NK-92 (cell line): ENCODE data around the gene SAMD5.

Source experiments
- DNase-seq: peaks from one replicate; lab custom pipeline; 2025; ENCODE audit not compliant: unreplicated experiment; lab: John Stamatoyannopoulos, UW

The SAMD5 gene

DNA sequence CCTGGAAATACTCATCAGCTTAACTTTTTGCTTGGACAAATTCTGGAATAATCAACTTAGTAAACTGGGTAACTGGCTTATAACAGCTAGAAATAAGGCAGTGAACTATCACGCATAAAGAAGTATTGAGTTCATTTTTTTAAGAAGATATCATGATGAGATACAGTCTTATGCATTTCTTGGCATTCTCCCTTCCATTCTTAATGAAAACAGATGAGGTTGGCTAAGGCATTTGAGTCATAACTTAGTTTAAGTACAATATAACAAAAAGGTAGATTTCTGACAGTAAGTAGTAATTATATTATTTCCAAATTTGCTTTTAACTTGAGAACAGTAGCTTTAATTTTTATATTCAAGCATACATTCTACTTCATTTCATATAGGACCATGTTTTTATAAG, 56.1 kb downstream of the SAMD5 start:
- no peak for DNase-seq

DNA sequence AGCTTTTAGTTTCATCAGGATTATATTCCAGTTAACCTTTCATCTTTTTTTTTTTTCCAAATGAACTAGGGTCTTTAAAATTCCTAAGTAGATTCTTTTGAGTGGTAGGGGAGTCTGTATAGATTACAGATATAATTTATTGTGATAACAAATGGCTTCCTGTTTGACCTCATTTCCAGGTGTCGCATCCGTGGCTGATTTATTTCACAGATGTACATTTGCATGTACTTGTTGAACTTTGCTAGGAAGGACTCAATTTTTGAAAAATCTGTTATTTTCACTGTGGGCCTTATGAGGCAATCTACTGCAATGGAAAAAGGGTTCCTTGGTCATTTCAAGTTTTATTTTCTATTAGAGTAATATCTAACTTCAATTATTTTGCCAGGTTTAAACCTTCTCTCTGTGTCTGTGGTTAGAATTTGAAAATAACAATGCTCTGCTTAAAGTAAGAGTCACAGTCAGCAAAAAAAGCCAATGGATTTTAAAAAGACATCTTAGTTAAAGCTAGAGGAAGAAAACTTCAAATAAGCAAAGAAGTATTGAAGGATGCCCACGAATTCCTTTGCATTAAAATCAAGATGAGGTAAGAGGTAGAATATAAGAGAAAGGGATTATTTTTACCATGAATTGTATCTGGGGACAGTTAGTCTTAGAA, 57.9 kb downstream of the SAMD5 start:
- no peak for DNase-seq

DNA sequence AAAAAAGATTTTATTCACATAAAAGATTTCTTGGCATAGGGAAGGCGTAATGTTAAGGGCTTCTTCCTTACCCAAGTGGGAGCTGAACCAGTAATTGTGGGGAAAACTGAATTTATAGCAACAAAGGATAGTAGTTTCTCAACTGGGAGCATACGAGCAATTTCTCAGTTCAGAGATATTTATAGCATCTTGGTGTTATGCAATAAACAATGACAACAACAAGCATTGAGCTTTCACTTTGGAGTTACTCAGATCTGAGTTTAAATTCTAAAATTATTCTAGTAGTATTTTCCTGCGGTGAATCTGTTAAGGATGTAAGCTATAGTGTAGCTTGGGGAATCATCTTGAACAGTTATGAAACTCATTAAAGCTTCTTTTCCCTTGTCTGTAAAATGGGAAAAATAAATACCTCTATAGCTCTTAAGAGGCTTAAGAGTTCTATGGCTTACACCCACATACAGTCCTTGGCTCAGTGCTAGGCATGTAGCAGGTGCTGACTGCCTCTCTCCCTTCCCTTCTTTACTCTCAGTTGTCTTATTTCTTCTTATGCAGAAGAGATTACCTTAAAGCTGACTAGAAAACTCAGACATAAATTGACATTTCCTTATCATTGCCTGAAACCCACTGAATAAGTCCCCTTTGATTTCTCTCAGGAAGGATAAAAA, 58.8 kb downstream of the SAMD5 start:
- DNase-seq: no peak

DNA sequence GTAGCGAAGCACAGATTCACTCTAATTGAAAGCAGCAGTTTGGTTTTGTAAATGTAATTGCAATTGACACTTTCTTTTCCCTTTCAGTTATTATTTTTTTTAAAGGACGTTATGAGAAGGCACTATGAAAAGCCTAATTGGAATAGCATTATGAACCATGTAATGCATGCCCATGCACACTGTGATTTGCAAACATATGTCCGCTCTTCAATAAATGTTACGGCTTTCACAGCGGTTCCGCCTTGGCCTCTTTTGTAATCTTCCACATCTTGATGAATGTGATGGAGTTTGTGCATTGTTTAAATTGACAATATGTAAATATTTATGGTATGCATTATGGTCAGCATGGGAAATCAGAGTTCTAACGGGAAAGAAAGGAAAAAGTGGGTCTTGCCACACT, 61.3 kb downstream of the SAMD5 start:
- DNase-seq: no peak

DNA sequence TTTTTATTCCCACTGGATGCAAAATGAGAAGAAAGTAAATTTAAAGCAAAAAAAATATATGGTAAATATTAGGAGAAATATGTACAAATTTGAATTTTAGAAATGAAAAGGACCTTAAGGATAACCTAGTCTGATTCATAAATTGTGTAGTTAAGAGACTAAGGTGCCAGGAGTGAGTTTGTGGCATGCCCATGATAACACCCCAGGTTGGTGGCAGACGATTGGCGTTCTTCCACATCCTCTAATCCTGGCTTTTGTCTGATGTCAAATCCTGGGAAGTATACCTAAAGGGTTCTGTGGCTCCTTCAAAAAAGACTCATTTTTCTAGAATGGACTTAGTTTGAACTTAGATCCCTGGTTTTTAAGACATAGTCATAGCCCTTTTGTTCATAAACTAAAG, 62.2 kb downstream of the SAMD5 start:
- DNase-seq: no peak

DNA sequence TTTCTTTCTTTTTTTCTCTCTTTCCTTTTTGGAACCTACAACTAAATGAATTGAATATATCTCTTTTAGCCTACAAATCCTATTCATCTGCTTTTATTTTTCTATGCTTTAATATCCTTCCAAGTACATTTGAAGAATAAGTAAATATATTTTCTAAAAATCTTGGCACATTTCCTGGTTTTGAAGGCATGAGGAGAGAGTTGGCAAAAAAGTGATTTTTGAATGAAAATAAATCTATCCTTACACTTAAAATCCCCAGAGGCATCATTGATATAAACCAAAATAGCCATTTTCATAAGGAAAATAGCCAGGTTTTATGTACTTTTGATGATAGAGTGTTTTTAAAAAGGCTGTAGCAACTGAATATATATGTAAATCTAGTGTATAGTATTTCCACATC, 69.0 kb downstream of the SAMD5 start:
- DNase-seq: no peak

DNA sequence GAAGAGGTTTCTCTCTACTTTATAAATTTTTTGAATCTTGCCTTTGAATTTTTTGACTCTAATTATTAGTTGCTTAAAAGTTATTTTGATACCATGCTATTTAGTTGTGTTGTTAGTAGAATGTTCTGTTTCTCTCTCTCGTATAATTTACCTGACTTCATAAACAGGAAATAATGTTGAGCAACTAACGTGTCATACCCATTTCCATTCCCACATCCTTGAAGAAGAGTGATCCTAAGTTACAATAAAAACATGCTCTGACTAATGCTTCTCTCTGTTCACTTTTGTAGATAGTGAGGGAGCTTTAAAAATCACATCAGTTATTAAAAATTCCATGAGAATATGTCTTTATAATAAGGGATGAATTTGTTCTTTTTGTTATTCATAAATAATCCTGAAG, 69.7 kb downstream of the SAMD5 start:
- DNase-seq: no peak

DNA sequence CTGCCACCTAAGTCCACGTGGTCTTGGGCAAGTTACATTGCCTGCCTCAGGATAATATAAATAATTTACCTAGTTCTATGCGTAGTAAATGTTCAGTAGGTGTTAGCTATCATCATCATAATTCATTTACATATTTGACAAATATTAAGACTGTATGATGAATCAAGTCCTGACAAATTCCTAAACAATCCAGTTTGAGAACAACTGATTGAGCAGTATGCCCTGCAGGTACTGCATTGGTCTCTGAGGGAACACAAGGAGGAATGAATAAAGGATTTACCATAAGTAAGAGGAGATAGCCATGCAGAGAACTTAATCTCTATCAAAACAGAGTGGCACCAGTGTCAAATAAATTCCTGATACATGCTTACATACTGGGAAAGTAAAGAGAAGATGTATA, 70.4 kb downstream of the SAMD5 start:
- DNase-seq: no peak

DNA sequence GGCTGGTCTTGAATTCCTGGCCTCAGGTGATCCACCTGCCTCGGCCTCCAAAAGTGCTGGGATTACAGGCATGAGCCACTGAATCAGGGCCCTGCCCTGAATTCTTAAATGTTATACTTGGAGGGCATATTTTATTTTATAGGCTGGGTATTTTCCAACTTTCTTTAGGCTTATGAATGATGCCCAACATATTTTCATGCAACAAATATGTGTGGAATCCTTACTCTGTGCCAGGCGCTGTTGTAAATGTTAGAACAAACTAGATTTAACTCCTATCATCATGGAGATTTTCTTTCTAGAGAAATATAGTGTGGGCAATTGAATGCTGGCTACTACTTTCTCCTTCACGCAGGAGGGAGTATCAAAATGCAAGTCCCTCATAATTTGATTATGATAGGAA, 71.2 kb downstream of the SAMD5 start:
- DNase-seq: no peak

DNA sequence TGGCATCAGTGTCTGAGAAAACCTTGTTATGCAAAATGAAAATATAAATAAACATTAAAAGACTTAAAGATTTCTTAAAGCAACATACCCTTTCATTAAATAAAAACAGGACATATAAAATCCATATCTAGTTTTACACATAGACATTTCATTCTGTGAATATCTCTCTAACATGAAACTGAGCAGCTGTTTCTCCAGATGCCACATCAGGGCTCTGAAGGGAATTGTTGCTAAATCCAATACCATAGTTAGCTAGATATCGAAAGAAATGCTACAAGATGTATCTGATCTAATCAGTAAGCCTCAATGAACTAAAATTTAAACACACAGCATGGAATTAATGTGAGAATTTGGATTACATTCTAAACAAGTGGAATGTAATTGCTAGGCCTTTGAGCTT, 74.5 kb downstream of the SAMD5 start:
- no peak for DNase-seq

DNA sequence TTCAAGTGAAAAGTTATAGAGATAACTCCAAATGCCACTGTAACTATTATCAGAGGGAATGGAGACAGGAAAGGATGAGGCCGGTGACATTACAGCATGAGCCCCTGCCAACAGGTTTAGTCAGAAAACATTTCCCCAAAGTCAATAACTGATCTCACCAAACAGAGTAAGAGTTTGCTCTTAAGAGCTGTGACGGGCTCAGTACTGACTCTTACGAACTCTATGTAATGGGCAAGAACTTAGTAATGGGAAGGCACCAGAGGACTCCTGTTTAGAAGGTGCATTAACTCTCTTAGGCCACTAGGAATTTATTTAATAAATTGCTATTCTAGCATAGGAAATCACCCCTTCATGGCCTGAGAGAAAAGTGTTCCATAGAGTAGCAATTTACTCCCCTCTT, 76.8 kb downstream of the SAMD5 start:
- no peak for DNase-seq

DNA sequence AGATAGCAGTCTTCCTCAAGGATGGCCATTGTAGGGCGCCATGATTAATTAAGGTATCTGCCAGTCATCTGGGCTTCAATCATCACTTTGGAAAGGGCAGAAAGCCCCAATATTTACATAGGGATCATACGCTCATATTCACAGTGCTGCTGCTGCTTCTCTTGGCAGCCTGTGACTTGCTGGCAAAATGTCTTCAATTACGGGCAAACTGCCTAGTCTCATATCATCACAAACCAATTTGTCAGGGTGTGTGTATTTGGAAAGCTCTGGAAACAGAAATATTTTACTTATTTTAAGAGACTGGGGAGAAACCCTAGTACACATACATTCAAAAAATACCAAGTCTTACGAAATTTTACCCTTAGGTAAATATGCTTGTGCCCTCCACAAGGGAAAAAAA, 77.6 kb downstream of the SAMD5 start:
- DNase-seq: no peak

DNA sequence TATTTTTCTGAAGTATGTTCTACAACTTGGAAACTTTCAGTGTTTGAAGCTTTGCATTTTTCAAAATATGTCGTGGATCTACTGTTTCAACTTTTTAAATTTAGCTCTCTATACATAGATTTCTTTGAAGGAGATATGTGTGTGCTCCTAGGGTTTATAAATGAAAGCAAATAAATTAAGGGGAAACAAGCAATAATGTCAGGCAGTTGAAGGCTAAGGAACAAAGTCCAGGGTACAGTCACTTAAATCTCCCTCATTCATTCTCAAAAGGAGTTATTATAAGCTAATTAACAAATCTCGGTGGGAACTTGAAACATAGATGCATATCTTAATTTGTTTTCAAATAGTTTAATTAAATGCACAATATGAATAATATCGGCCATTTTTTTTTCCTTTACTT, 79.4 kb downstream of the SAMD5 start:
- DNase-seq: no peak

DNA sequence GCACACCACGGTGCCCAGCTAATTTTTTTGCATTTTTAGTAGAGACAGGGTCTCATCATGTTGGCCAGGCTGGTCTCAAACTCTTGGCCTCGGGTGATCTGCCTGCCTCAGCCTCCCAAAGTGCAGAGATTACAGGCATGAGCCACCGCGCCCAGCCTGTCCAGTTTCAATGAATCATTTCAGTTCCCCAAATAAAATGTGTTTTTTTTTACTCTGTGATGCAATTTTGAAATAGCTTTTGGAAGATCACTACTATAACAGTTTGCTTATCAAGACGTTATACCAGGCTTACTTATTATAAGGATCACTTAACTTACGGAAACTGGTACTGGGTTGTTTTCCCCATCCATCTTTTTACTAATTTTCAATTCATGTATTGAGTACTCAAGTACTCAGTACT, 80.0 kb downstream of the SAMD5 start:
- no peak for DNase-seq

DNA sequence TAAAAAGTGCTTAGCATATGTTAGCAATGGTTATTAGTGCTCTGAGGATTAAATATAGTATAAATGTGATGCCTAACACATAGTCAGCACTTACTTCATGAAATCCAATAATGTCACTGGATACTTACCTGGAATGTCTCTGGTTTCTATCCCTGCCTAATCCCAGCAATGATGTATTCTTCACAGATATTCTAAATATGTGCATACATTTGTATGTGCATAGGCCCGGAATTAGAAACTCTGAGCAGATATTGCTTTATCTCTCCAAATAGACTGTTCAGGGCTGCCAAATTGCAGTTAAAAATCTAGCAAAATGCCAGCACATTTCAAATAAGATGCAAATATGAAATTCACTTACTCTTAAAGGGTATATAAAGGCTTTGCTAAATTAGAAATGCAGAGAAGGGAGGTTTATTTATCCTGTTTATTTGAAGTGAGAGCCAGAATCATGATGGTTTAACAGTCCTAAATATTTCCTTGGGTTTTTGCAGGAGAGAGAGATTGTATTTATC, 81.3 kb downstream of the SAMD5 start:
- DNase-seq: no peak

DNA sequence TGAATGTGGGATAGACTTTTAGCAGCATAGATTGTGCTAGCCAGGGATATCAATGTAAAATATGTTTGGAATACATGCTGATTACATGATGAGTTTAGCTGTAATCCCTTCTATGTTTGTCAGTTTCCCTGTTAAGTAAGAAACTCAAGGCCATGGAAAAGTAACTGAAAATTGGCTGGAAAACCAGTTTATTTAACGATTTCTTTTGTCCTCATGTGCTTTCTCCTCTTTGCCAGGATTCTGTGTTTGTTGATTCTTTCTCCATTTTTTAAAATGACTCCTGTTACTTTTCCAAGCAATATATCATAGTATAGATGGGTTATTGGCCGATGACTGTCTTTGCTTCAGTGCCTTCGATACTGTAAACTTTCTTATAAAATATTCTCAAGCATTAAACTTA, 87.5 kb downstream of the SAMD5 start:
- DNase-seq: no peak

DNA sequence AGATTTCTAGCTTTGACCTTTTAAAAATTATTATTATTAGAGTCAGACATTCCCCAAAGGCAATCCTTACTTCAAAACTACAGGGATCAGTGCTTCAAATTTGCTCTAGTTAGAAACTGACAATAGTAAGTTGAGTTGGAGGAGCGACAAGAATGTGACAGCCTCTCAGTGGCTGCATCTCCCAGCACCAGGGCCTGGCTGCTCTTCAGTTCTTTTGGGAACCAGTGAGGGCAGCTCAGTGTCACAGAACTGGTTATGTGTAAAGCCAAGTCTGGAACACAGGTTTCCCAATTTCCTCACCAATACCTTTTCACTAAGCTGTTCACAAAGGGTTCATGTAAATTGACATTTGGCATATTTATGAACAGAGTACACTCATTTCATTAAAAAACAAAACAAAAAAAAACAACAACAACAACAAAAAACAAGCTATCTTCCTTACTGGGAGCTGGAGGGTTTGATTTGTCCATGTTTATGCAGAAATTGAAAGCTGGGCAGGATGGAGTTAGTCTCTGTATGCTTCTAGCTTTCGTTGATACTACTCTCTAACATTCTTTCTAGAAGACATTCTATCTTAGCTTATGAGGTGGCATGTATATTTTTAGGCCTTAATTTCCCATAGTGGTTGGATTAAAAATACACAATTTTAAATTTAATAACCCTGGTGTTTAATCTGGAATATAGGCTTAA, 95.0 kb downstream of the SAMD5 start:
- DNase-seq: no peak

DNA sequence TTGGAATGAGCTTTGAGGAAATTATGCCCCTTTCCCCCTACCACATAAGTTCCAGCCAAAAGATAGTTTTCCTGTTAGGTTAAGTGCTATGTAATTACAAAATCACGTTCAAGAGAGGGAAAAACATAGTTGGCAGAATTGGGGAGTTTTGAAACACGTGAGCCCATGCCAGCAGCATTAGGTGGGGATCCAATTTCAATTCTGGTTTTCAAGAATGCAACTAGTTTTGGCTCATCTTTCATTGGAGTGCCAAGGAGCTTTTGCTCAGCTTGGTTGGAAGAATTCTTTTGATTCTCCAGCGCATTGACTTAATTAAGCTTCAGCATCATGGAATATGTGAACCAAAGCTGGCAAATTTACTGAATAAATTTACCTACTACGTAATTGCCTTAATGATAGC, 95.9 kb downstream of the SAMD5 start:
- no peak for DNase-seq

DNA sequence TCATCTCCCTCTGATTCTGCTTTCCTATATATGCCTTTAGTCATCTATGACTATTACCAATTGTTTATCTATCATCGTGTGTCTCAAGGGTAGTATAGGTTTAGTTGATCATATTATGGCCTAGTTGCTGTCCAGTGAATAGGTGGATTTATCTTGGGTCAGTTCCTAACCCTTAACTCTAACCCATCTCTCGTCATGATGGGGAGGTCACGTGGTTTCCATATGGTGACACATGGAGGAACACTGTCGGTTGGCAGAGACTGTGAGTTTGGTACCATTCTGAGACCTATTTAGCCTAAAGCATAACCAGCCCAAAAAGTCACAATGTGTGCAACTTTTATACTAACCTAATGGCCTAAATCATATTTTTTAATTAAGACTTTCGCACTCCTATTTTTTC, 103.5 kb downstream of the SAMD5 start:
- no peak for DNase-seq

DNA sequence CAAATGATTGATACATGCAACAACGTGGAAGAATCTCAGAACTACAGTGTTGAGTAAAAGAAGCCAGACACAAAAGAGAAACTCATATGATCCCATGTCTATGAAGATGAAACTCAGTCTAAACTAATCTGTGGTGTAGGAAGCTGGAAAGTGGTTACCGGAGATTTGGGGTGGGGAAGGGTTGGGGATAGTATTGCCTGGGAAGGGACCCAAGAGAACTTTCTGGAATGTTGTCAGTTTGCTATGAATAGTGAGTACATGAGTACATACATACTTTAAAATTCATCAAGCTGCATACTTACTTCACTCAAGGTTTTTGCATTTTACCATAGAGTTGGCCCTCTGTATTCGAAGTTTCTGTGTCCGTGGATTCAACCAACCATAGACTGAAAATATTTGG, 106.0 kb downstream of the SAMD5 start:
- DNase-seq: no peak

DNA sequence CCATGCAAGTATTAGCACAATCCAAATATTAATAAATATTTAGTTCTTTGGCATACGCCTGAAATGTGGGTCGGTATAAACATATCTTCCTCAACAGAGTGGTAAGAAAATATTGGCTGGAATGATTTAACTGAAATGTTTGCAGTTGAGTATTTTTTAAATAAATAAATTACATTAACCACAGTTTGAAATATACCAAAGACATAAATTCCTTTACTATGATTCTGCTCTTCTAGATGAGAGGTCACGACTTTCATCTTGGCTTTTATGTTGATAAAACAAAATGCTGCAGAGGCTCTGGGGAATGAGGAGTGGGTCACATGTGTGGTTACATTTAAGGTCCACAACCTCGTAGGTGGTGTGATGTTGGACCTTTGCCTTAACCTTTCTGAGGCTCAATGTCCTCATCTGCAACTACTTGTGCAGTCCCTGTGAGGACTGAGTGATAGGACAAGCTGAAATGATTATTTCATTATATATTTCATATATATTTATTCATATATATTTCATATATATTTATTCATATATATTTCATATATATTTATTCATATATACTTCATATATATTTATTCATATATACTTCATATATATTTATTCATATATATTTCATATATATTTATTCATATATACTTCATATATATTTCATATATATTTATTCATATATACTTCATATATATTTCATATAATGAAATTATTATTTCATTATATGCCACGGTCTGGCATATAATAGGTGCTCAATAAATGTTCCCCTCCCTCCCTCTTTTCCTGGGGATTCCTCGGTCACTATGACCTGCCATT, 107.4 kb downstream of the SAMD5 start:
- no peak for DNase-seq

DNA sequence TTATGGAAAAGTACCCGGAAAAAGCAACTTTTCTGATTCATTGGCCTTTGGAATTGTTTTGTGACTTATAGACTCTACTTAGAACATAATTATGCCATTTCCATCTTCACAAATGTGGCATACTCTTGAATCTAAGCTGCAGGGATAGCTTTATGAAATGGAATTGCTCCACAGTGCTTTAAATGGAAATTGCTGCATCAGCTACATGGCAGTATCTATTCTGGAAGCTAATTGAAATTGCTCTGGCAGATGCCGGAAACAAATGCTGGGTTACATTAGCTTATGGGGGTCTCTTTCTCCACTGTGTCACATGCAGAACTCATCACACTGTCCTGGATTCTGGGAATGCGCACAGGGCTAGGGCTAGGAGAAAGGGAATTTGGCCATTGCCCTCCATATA, 108.9 kb downstream of the SAMD5 start:
- no peak for DNase-seq
